ENCODE results near the gene EDIL3.

GRCh38 chr5:84213861-84214260 is 170.8 kb downstream of the EDIL3 start:
- TF ChIP-seq POLR2AphosphoS5 (IDR thresholded peaks at IDR 0.05) (no peak), POLR2A (IDR thresholded peaks at IDR 0.05) (no peak), CTCF (IDR thresholded peaks at IDR 0.05) (no peak), EP300 (IDR thresholded peaks at IDR 0.05) (no peak)

Data from gastroesophageal sphincter (tissue), 3 donors.